SK-MEL-5 (cell line): ENCODE results near the gene PECR. TPM values are rescaled to one million over a fixed set of nuclear protein-coding genes. Genes with fewer than 3 reads are reported as not detected.
"Not testable (repeated sequence)": the region's sequence is repeated elsewhere in the genome, so short reads cannot be mapped to it uniquely, and the experiment has no call there.

ENCODE experiments used
- DNase-seq: peaks from one replicate; pipeline ENCODE4 v3.0.0-alpha.2; 2016; ENCODE audit warnings: low read depth, low spot score
- in situ Hi-C: cut with HindIII; loops from 2 replicates; pipeline ENCODE4 v1.10.0; 2016; ENCODE audit warnings: low sequenced_read_pairs, high pct_unique_total_duplicates, low pct_unique_long_range_greater_than_20kb
- total RNA-seq: library from RNA; depleted of rRNA; stranded (reverse); fragments of >200 nt; shearing (Covaris generic); gene quantifications from 2 replicates; pipeline ENCODE4 v1.2.3, GENCODE V29; 2014

The PECR gene
- total RNA-seq, 1 experiment from 2014 or later = 33.1 TPM

DNA sequence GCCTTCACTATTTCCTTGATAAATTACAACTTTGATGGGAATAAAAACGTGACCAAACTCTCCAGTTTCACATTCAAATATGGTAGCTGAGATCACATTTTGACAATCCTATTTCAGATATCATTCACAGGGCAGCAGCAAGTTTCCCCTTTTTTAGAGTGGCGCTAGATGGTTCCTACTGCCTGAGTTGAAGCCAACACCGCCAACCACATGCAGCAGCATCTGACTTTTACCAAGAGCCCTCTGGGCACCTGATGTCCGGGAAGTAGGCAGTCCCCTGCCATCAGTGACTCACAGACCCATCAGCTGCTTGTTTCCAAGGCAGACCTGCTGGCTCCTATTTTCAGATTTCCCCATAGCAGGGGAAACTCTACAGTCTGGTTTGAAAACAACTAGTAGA, 64.2 kb downstream of the PECR start:
- in situ Hi-C loops = no loop called here
- DNase-seq = peak; percentile 97

DNA sequence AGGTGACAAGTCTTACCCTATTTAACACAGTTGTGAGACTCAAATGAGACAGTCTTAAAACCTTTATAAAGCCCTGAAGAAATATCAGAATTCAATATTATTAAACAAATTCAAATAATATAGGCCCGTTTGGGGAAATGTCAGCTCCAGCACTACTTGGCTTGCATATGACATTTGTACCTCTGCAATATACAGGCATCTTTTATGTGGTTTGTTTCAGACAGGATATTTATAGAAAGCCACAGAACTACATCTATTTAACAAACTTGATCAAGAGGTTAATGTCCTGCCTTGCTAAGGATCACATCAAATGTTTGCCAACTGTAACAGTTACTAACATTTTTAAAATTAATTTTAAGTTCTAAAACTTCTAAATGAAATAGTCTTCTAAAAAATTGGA, 65.0 kb downstream of the PECR start:
- in situ Hi-C loops = no loop called here

DNA sequence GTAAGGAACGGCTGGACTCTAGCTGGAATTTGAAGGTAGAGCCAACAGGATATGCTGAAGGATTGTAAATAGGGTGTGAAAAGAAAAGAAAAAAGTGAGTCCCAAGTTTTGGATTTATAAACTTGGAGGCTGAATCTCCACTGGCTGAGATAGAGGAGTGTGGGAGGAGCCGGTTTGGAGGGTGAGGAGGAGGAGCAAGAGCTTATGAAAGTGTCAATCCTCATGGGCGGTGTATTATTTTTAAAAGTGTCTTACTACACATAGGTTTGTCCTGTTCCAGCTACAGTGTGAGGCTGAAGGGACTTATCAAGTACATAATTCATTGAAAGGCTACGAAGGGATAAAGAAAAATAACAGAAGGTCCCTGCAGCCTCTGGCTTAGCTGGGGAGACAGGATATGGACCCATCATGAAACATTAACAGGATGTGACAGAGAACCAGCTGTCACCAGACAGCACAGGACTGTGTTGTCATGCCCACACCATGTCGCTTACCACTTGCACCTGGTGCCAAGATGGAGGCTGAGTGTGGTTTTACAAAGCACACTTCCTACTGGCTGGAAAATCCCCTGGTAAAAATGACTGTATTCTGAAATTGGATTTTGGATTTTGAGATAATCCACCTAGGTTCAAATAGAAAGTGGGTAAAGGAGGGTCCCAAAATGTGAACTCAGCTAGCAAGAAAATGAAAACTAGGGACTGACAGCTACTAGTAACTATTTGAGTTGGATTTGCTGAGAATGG, 65.7 kb downstream of the PECR start:
- in situ Hi-C loops = no loop called here
- DNase-seq = no peak

More for the DNA sequence above, 65.0 kb downstream of the PECR start:
- no peak for DNase-seq

DNA sequence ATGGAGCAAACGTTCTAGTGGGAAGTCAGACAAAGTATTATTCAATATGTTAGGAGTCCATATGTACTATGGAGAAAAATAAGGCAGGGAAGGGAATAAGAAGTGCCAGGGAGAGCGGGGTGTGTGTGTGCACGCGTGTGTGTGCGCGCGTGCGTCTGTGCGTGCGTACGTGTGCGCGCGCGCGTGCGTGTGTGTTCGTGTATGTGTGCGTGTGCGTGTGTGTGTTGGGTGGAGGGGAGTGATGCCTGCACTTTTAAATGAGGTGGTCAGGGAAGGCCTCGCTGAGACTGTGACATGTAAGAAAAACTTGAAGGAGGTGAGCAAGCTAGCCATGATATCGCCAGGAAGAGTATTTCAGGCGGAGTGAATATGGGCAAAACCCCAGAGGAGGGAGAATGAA, 66.6 kb downstream of the PECR start:
- no peak for DNase-seq
- in situ Hi-C loops = no loop called here

DNA sequence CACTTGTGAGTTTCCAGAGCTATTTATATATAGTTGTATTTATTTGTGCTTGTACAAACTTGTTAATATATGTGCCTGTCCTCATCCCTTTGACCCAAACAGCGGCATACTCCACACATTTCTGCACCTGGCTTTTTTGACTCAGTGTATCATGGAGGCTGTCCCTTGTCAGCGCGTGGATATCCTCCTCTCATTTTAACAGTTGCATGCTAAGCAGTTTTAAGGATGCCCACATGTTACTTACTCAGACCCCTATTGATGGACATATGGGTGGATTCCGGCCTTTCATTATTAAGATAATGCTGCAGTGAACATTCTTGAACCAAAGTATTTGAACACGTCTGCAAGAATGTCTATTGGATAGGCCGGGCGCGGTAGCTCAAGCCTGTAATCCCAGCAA, 67.6 kb downstream of the PECR start:
- no peak for DNase-seq
- in situ Hi-C loops = no loop called here

DNA sequence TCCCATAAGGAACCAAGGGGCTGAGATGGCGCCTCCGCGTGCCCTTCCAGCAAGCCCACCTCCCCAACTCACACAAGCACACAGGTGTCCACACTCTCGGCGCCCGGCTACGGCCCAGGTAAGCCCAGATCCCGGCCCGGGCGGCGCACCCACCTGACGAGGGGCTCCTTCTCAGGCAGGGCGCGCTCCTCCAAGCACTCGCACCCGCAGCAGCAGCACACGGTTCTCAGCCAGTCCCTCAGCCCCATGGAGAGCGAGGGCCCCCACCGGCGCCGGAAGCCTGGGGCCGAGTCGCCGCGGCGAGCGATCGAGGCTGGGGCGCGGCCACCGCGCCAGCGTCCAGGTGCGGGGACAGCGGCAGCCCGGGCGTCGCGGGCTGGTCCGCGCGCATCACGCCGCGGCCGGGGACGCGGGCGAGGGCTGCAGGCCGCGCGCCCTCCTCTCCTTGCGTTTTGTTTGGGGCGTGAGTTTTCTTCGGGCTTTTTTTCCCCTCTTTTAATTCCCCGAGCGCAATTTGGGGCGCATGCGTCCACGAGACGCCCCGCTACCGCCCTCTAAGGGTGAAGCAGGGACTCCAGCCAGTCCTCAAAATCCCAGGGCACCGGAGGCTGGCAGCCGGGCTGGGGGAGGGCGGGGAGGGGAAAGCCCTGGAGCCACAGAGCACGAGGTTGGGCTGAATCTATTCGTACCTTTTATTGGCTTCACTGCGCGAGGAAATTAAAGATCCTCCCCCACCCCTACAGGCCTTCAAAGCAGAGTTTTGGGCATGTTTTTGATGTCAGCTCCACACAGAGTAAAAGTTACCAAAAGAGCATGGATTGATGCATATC, 68.3 kb downstream of the PECR start, which contains the start of gene MREG:
TSS of gene MREG (minus strand) at position 472 of the 830 bp plus-strand sequence. CDS start at position 248, 224 bp downstream.
- in situ Hi-C loops = no loop called here
- DNase-seq = peak; percentile 94

DNA sequence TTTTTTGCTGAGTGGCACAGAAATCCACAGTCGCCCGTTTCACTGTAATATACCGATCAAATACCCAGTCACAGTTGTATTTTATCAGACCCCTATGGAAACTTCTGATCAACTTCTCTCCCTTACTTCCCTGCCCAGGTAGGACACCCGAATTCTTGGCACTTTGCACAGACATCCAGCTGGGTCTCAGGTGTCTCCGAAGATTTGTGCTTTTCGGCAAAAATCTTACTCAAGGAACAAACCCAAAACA, 68.9 kb downstream of the PECR start:
- in situ Hi-C loops = no loop called here
- DNase-seq = no peak

DNA sequence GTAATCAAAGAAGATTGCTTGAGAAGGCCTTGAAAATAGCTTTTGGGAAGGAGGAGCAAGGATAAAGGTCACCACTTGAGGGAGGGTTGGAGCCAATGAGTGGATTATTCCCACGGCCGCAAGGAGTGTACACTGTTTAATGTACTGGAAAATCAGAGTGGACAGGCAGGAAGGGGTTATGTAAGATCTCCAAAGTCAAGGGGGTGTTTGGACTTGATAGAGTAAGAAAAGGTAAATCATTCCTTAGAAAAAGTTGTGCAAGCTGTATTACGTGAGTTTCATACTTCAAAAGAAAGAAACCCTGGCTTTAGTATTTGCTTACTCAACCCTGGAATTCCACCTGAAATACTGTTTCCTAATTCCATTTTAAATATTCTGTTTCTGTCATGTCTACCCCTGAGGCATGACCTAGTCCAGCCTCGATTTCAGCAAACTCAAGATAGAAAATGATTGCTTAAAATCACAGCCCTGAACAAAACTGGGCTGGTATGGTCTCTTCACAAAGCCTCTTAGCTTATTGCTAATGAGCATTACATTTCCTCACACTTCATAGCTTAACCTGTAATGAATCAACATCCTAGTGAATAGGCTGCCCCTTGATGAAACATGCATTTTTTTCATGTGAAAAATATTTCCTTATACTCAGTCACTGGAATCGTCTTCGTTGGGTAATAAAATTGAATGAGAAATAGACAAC, 69.3 kb downstream of the PECR start:
- peak; percentile 82 for DNase-seq
- in situ Hi-C loops = no loop called here

DNA sequence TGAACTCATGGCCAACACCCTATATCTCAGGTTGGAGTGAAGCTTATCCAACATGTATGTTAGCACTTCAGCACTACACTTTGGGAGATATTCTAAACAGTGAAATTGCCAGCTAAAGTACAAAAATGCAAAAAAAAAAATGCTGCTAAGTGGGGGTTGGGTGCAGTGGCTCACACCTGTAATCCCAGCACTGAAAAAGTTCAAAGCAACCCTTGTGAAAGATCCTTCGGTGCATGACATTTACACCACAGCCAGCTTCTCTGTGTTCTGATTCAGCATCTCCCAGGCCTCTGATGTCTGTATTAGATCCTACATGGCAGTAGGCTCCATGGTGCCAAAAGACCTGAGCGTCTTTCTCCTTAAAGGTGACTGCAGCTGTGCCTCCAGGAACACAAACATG, 72.4 kb downstream of the PECR start:
- DNase-seq, in situ Hi-C loops: not testable (repeated sequence)

DNA sequence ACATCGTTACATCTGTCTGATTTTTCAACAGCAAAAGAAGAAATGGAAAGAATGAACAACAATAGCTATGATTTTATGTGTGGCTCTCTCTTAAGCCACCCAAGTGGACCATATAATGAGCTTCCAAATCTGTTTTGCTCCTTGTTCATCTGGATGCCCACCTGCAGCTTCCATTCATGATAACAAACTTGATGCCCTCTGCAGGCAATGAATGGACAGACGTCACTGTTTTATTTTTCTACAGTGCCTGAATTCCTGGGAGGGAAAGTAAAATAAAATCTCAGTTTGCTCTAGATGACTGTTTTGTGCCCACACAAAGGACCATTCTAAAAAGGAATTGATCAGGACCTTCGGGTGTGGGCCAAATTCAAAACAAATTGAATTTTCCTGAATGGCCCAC, 73.2 kb downstream of the PECR start:
- DNase-seq = peak; percentile 51
- in situ Hi-C loops = no loop called here

DNA sequence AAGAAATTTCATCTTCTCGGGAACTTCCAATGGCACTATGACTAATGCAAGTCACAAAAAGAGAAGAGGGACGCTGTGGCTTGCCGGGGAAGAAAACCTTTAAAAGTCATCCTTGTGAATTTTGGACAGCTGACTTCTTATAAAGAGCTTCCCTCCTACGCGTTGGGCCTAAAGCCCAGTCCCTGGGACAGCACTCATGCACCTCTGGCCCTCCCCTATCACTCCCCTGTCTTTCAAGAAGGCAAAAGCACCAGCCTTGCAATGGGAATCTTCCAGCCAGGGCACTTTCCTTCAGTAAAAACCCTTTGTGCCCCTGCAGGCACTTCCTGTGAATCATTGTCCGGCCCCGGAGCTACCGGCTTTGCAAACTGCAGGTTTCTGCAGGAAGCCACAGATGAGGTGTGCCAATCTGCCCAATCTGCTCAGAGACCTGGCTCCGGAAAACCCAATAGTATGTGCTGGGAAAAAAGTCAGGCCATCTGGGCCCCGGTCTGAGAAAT, 75.4 kb downstream of the PECR start:
- in situ Hi-C loops = no loop called here
- DNase-seq = peak; percentile 88

DNA sequence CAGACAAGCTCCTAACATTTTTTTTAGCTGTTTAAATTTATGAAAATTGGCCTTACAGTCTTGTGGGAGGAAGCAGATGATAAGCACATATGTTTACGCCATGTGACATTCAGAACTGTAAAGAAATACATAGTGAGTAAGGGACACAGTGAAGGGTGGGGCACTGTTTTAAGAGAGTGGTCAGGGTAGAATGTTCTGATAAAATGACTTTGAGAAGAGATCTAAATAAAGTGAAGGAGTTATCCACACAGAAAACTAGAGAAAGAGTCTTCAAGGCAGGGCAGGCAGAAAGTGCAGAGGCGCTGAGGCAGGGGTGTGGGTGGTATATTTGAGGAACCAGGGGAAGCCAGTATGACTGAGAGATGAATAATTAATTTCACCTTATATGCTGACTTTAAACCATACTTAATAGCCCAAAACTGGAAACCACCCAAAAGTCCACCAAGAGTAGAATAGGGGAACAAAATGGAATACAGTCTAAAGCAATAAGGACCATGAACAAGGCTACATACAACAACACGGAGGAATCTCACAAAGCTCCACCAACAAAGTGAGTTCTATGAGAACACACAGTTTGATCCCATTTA, 76.8 kb downstream of the PECR start:
- in situ Hi-C loops = no loop called here
- no peak for DNase-seq

DNA sequence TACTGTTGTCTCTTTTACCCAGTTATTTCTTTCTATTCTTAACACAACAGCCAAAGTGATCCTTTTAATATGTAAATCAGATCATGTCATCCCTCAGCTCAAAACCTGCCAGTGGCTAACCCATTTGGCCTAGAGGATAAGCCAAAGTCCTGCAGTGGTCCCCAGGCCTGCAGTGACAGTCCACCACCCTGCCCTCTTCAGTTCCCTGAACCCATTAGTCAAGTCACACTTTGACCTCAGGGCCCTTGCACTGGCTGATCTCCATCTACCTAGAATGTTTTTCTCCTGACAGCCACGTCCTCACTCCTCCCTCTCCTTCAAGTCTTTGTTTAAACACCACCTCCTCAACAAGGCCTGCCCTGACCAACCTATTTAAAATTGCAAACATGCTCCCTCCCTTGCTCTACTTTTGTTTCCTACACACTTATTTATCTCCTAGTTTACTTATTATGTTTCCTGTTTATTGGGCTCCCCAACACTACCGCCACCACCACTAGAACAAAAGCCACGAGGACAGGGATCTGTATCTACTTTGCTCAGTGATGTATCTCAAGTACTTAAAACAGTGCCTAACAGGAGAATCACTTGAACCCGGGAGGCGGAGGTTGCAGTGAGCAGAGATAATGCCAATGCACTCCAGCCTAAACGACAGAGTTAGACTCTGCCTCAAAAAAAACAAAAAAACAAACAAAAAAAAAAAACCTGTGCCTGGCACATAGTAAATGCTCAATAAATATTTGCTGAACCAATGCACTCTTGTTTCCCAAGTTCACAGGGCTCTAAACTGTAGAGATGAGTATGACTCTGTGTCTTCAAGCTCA, 77.5 kb downstream of the PECR start:
- in situ Hi-C loops = no loop called here
- no peak for DNase-seq

DNA sequence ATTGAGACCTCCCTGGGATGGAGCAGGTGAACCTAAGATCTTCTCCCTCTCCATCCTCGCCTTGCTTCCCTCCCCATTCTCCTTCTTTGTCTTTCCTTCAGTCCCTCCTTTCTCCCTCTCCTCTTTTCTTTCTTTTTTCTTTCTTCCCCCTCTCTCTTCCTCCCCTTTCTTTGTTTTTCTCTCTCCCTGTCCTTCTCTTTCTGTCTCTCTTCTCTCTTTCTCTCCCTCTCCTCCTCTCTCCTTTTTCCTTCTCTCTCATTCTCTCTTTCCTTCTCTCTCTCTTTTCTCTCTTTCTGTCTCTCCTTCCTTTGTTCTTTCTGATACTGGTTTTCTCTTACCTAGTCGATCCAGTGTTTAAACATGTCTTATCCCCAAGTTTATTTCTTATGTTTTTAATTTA, 78.9 kb downstream of the PECR start:
- DNase-seq = no peak
- in situ Hi-C loops = no loop called here

DNA sequence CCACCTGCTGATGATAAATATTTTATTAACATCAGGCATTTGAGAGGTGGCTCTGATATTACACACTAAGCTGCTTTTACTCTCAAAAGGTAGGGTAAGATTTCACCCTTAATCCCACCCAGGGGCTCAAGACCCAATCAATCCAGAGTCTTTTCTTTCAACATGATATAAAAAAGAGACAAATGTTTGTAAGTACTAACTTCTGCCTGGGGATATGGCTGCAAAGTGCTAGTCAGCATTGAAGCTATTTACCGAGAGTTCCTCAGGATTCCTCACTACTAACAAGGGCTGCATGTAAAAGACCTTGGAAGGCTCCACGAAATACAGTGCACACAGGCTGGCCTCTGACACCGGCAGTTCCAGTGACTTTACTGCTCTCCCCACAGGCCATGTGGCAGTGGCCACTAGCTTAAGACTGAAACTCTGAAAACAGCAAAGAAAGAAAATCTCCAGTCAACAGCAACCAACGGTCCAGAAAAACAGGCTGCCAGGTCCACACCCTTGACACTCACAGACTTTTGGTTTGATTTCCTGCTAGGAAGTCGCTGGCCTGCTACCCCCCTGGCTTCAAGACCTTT, 79.4 kb downstream of the PECR start:
- no peak for DNase-seq
- in situ Hi-C loops = no loop called here

DNA sequence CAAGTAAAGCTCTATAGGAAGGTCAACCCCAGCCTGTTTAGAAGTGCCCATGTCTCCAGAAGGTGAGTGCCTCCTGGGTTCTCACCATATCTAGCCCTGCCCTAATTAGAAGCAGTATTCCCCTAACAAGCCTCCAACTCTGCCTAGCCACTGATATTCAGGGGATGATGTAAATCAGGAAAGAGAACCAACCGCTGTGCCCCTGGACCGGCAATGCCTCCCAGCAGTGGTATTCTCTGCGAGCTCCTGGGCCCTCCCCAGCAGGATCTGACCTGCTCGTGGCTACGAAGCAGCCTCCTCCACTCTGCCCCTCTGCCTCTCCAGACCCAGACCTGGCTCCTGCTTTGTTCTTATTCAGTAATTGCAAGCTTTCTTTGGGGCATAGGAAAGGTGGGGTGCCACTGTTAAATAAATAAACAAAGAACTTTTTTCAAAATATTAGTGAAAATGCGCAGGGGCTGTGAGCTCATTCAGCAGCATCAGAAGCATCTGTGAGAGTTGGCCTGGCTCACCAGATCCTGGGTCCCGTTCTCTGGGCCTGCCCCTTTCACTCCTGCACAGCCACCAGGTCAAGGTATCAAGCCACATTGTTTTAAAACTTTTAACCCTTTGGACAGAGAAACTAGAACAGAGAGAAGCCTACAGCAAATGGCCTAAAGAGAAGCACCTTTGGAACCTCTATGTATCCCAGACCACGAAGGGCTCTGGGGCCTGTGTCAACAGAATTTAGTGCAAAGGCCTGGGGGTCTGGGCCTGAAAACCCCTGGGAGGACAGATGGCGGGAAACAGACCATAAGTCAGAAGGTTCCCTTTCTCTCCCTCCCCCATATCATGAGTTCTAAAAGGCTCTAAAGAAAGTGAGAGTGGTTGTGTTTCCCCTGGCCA, 80.2 kb downstream of the PECR start:
- in situ Hi-C loops = no loop called here

More for the DNA sequence above, 80.2 kb downstream of the PECR start:
- DNase-seq = no peak
